Measurements from ENCODE around the gene XPO4. TPM values are rescaled to one million over a fixed set of nuclear protein-coding genes. Genes with fewer than 3 reads are reported as not detected.

The XPO4 gene
- total and polyA plus RNA-seq, 7 experiments from 2014 or later, result 6.1 to 26.5 (median 21.0) TPM

DNA sequence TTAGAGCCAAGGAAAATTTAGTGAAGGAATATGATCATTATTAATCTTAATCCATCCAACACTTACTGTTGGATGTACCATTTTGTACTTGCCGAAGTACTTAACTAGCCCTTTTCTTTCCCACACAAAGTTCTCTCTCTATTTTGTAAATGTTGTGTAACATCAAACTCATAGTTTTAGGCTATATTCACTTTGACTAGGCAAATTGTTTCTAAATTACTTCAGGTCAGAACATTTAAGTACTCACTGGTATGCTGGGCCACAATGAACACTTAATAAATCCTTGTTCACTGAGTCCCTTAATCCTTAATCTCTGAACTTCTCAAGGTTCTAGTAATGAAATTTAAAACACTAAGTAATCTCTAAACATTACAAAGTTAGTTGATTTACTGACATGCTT, 79.5 kb downstream of the XPO4 start:
- DNase-seq (no peak), ATAC-seq (no peak)
- Mint-ChIP-seq H3K4me1 (peaks cover 0 to 4% (median 0%) of the 10 kb centered on the region in 7 donors), H3K27ac (no peak overlapping the region), H3K36me3 (peaks cover 0 to 18% (median 0%) of the 10 kb centered on the region in 5 donors), H3K27me3 (no peaks in the 10 kb centered on the region), H3K9me3 (no peaks in the 10 kb centered on the region), H3K4me3 (no peak overlapping the region)
- Histone ChIP-seq H3K4me1 (ENCODE audit: control insufficient read depth in 2 of 2, insufficient read depth in 2 of 2, low read length in 2 of 2) (no peaks in the 10 kb centered on the region), H3K9me3 (ENCODE audit: control insufficient read depth in 2 of 3, low read length in 3 of 3) (no peaks in the 10 kb centered on the region), H3K27me3 (ENCODE audit: control insufficient read depth in 2 of 2, insufficient read depth in 2 of 2, low read length in 2 of 2) (no peaks in the 10 kb centered on the region), H3K36me3 (ENCODE audit: control insufficient read depth in 2 of 3, insufficient read depth in 3 of 3, low read length in 3 of 3) (peaks cover 0 to 10% (median 4%) of the 10 kb centered on the region in 3 experiments), H3K27ac (ENCODE audit: low read depth, low read length) (no peak overlapping the region), H3K4me3 (ENCODE audit: low read length) (no peak overlapping the region)
- ChIA-PET CTCF (no interaction called here), POLR2A (no interaction called here)
- intact Hi-C loops (cut with micrococcal nuclease), result loop anchor here in 1 of 2 donors (10.0 kb wide), 1 partner anchor 652 kb away; no protein-coding TSS in a partner anchor

DNA sequence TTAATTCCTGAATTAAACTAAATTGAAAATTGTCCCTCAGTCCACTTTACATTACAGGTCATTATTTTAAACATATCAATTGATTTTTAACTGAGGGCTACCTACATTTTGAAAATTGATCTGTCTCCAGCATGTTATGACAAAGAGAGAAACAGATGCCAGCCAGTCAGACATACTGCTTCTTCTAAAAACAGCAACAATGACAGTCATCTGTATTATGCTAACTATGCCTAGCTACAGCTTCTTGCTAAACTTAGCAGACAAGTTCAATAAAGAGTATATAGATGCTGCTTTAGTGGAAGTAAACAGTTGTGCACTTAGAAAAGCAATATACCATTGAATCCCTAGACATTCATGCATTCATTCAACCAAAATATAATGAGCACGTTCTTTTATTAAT, 80.1 kb downstream of the XPO4 start:
- DNase-seq, result no peak
- H3K9me3 ChIP-seq (ENCODE audit: control insufficient read depth in 2 of 3, low read length in 3 of 3), result no peaks in the 10 kb centered on the region
- ATAC-seq, result no peak
- Mint-ChIP-seq H3K36me3 (peaks cover 0 to 21% (median 0%) of the 10 kb centered on the region in 5 donors), H3K27ac (no peak overlapping the region), H3K9me3 (no peaks in the 10 kb centered on the region), H3K4me3 (no peak overlapping the region), H3K27me3 (no peaks in the 10 kb centered on the region), H3K4me1 (peaks cover 0 to 4% (median 0%) of the 10 kb centered on the region in 7 donors)
- POLR2A ChIA-PET, result interaction anchor here (0.6 kb wide), 1 partner anchor 625 kb away, joined by 4 read pairs; no protein-coding TSS in a partner anchor
- no peaks in the 10 kb centered on the region for H3K27me3 ChIP-seq (ENCODE audit: control insufficient read depth in 2 of 2, insufficient read depth in 2 of 2, low read length in 2 of 2)
- no peak overlapping the region for H3K27ac ChIP-seq (ENCODE audit: low read depth, low read length)
- H3K36me3 ChIP-seq (ENCODE audit: control insufficient read depth in 2 of 3, insufficient read depth in 3 of 3, low read length in 3 of 3), result peaks cover 0 to 10% (median 4%) of the 10 kb centered on the region in 3 experiments
- CTCF ChIA-PET, result interaction anchor here (0.7 kb wide), 1 partner anchor 322 kb away, joined by 3 read pairs; no protein-coding TSS in a partner anchor
- no peak overlapping the region for H3K4me3 ChIP-seq (ENCODE audit: low read length)
- intact Hi-C loops (cut with micrococcal nuclease), result loop anchor here in 1 of 2 donors (10.0 kb wide), 1 partner anchor 652 kb away; no protein-coding TSS in a partner anchor
- H3K4me1 ChIP-seq (ENCODE audit: control insufficient read depth in 2 of 2, insufficient read depth in 2 of 2, low read length in 2 of 2), result no peaks in the 10 kb centered on the region

DNA sequence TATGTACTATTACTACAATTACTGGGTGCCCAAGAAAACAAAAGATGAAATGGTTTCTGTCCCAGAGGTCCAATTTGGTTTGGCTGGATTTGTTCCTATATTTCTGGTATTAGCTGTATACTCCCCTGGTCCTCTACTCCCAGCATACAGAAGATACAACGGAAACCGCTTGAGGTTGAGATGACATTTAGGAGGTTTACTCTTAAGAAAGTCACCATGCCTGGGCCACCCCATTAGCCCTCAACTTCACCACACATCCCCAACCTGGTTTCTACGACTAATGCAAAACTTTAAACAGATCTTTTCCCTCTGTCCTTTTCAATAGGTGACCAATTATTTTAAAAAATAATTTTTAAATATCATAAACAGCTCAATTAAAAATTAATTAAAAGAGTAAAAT, 82.8 kb downstream of the XPO4 start:
- CTCF ChIA-PET, result no interaction called here

DNA sequence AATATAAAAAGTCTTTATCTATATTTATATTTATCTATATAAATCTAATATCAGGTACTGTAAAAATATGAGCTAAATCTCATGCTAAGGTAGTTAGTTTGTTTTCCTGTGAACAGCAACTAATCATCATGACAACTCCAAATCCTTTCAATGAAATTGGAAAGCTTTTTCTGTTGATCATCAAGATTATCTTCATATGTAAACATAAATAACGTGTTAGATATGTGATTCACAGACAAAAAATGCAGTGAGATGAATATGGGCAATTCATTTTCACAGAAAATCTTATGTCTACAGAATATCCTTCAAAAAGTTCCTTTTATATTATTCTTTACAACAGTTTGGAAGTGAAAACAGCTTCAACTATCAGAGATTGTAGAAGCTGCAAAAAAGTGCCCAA, 87.1 kb downstream of the XPO4 start:
- Mint-ChIP-seq H3K4me3 (no peak overlapping the region), H3K9me3 (no peaks in the 10 kb centered on the region), H3K27ac (no peak overlapping the region), H3K4me1 (peaks cover 4 to 6% (median 5%) of the 10 kb centered on the region in 7 donors), H3K36me3 (peaks cover 8 to 38% (median 15%) of the 10 kb centered on the region in 5 donors), H3K27me3 (no peaks in the 10 kb centered on the region)
- Histone ChIP-seq H3K4me3 (ENCODE audit: low read length) (no peak overlapping the region), H3K9me3 (ENCODE audit: control insufficient read depth in 2 of 3, low read length in 3 of 3) (no peaks in the 10 kb centered on the region), H3K4me1 (ENCODE audit: control insufficient read depth in 2 of 2, insufficient read depth in 2 of 2, low read length in 2 of 2) (no peaks in the 10 kb centered on the region), H3K27ac (ENCODE audit: low read depth, low read length) (no peak overlapping the region), H3K36me3 (ENCODE audit: control insufficient read depth in 2 of 3, insufficient read depth in 3 of 3, low read length in 3 of 3) (peaks cover 0 to 4% (median 0%) of the 10 kb centered on the region in 3 experiments), H3K27me3 (ENCODE audit: control insufficient read depth in 2 of 2, insufficient read depth in 2 of 2, low read length in 2 of 2) (no peaks in the 10 kb centered on the region)
- ChIA-PET POLR2A (no interaction called here), CTCF (interaction anchor here (0.6 kb wide), 1 partner anchor 25 kb away, joined by 3 read pairs; no protein-coding TSS in a partner anchor)
- ATAC-seq (no peak), DNase-seq (no peak)
- intact Hi-C loops (cut with micrococcal nuclease), result no loop called here

More for the DNA sequence above, 82.8 kb downstream of the XPO4 start:
- Mint-ChIP-seq H3K27ac (no peak overlapping the region), H3K27me3 (no peaks in the 10 kb centered on the region), H3K4me1 (peaks cover 0 to 4% (median 0%) of the 10 kb centered on the region in 7 donors), H3K9me3 (no peaks in the 10 kb centered on the region), H3K4me3 (no peak overlapping the region), H3K36me3 (peaks cover 0 to 27% (median 5%) of the 10 kb centered on the region in 5 donors)
- POLR2A ChIA-PET, result no interaction called here
- intact Hi-C loops (cut with micrococcal nuclease), result loop anchor here in 1 of 2 donors (2.0 to 10.0 kb wide), 2 partner anchors 19 to 655 kb away; no protein-coding TSS in a partner anchor
- Histone ChIP-seq H3K4me1 (ENCODE audit: control insufficient read depth in 2 of 2, insufficient read depth in 2 of 2, low read length in 2 of 2) (no peaks in the 10 kb centered on the region), H3K27me3 (ENCODE audit: control insufficient read depth in 2 of 2, insufficient read depth in 2 of 2, low read length in 2 of 2) (no peaks in the 10 kb centered on the region), H3K36me3 (ENCODE audit: control insufficient read depth in 2 of 3, insufficient read depth in 3 of 3, low read length in 3 of 3) (peaks cover 0 to 6% (median 4%) of the 10 kb centered on the region in 3 experiments), H3K27ac (ENCODE audit: low read depth, low read length) (no peak overlapping the region), H3K9me3 (ENCODE audit: control insufficient read depth in 2 of 3, low read length in 3 of 3) (no peaks in the 10 kb centered on the region), H3K4me3 (ENCODE audit: low read length) (no peak overlapping the region)
- DNase-seq (no peak), ATAC-seq (no peak)

DNA sequence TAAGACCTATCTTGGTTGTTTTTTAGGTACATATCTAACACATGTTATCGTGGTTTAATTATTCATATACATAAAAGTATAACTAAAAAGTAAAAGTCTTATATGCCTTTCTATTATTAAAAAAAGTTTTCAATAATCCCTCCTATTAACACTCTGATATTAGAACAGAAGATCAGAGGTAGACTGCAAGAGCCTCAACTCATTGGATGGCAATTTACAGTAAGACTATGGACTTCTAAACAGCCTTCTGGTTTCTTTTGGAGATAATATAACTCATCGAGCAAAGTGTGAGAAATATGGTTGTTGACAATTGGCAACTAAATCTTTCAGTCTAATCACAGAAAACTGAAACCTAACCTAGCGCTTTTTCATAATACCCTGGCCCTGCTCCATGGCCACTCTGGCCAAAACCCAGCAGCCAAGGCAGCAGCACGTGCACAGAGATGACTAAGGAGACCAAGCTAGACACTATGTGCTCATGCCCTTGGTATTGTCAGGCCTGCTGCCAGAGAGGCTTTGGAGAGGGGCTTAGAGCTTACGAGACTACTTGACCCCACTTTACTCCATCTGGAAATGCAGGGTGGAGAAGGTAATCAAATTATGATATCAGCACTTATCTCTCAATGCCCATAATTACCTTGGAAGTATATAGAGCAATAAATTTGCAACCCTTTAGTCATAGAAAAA, 88.2 kb downstream of the XPO4 start:
- DNase-seq (no peak), ATAC-seq (no peak)
- POLR2A ChIA-PET, result no interaction called here
- Mint-ChIP-seq H3K4me1 (peaks cover 4 to 6% (median 5%) of the 10 kb centered on the region in 7 donors), H3K36me3 (peaks cover 8 to 38% (median 18%) of the 10 kb centered on the region in 5 donors), H3K4me3 (no peak overlapping the region), H3K27ac (no peak overlapping the region), H3K27me3 (no peaks in the 10 kb centered on the region), H3K9me3 (no peaks in the 10 kb centered on the region)
- intact Hi-C loops (cut with micrococcal nuclease), result no loop called here
- CTCF ChIA-PET, result no interaction called here
- Histone ChIP-seq H3K9me3 (ENCODE audit: control insufficient read depth in 2 of 3, low read length in 3 of 3) (no peaks in the 10 kb centered on the region), H3K27ac (ENCODE audit: low read depth, low read length) (no peak overlapping the region), H3K4me3 (ENCODE audit: low read length) (no peak overlapping the region), H3K4me1 (ENCODE audit: control insufficient read depth in 2 of 2, insufficient read depth in 2 of 2, low read length in 2 of 2) (no peaks in the 10 kb centered on the region), H3K27me3 (ENCODE audit: control insufficient read depth in 2 of 2, insufficient read depth in 2 of 2, low read length in 2 of 2) (no peaks in the 10 kb centered on the region), H3K36me3 (ENCODE audit: control insufficient read depth in 2 of 3, insufficient read depth in 3 of 3, low read length in 3 of 3) (peaks cover 0 to 5% (median 0%) of the 10 kb centered on the region in 3 experiments)

DNA sequence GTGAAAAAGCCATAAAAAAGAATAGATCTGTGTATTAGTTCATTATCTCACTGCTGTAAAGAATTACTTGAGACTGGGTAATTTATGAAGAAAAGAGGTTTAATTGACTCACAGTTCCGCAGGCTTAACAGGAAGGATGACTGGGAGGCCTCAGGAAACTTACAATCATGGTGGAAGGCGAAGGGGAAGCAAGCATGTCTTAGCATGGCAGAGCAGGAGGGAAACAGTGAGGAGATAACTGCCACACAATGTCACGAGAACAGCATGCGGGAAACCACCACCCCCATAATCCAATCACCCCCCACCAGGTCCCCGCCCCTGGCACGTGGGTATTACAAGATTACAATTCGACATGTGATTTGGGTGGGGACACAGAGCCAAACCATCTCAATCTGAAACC, 89.7 kb downstream of the XPO4 start:
- Histone ChIP-seq H3K9me3 (ENCODE audit: control insufficient read depth in 2 of 3, low read length in 3 of 3) (no peaks in the 10 kb centered on the region), H3K4me3 (ENCODE audit: low read length) (no peak overlapping the region), H3K36me3 (ENCODE audit: control insufficient read depth in 2 of 3, insufficient read depth in 3 of 3, low read length in 3 of 3) (peaks cover 0 to 19% (median 4%) of the 10 kb centered on the region in 3 experiments), H3K27ac (ENCODE audit: low read depth, low read length) (no peak overlapping the region), H3K4me1 (ENCODE audit: control insufficient read depth in 2 of 2, insufficient read depth in 2 of 2, low read length in 2 of 2) (no peaks in the 10 kb centered on the region), H3K27me3 (ENCODE audit: control insufficient read depth in 2 of 2, insufficient read depth in 2 of 2, low read length in 2 of 2) (no peaks in the 10 kb centered on the region)
- intact Hi-C loops (cut with micrococcal nuclease), result no loop called here
- no peaks in the 10 kb centered on the region for H3K27me3 Mint-ChIP-seq
- peaks cover 4 to 6% (median 5%) of the 10 kb centered on the region in 7 donors for H3K4me1 Mint-ChIP-seq
- ChIA-PET POLR2A (no interaction called here), CTCF (no interaction called here)
- DNase-seq (no peak), ATAC-seq (no peak)
- H3K27ac Mint-ChIP-seq, result peak overlapping the region in 2 of 9 donors; percentile 21 to 28
- no peak overlapping the region for H3K4me3 Mint-ChIP-seq
- H3K9me3 Mint-ChIP-seq, result no peaks in the 10 kb centered on the region
- peaks cover 14 to 43% (median 26%) of the 10 kb centered on the region in 5 donors for H3K36me3 Mint-ChIP-seq

All from naive thymus-derived CD4-positive, alpha-beta T cell (primary cell).